CD4-positive, alpha-beta T cell treated with Interleukin-12 subunit alpha and Interleukin-12 subunit beta, for 1 hour (primary cell): ENCODE data around the gene PTPRT.

Experiments
- DNase-seq: peaks from one replicate; pipeline ENCODE4 v3.0.0-alpha.2; 2020

The PTPRT gene

DNA sequence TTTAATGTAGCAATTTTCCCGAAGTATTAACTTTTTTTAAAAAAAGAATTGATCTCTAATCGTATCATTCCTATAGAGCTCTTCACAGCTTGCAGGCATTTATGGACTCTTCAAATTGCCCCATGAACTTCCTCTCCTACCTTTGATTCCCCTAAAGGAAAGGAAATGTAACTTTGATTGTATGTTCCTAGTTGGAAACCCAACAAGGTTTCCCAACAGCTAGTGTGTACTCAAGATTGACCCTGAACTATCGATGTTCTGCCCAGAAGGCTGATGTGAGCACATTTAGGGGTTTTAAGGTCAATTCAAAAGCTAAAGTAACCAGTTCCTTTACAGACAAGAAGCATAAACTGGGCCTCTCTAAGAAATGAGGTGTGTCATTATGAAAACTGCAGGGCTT, 491.7 kb downstream of the PTPRT start:
- no peak for DNase-seq

DNA sequence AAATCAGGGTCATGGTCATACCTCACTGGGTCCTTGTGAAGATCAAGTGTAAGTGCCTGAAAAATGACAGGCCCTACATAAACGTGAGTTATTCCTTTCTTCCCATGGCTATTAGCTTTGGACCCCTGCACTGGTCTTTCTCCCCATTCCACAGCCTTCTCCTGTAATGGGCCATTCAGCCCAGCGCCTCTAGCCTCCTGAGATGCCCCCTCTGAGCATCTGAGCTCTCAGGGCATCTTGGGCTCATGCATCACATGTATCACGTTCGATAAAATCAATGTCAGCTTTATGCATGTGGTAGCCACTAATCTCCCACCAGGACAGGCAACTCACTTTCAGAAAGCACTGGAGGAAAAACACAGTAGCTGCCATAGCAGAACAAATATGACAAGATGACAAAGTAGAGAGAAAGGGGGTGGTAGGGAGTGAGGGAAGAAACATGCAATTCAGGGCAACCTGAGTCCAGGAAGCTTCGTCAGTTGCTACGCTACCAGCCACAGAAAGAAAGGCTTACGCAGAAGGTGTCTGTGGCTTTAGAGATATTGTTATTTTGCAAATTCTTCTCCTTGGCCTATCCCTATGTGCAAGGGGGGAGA, 498.8 kb downstream of the PTPRT start:
- DNase-seq, result no peak

DNA sequence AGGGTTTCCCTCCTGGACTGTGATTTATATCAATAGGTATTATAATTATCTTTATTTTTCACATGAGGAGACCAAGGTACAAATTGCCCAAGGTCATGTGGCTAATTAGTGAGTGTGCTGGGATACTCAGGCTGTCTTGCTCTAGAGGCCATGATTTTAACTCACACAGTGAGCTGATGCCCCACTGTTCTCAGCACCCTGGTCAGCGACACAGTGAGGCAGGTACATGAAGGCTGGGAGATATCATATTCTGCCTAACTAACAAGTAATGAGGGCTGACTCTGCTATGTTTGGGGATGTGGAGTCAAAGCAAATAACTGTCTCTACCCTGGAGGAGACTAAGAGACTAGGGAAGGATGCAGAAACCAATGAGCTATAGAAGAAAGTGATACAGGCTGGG, 501.1 kb downstream of the PTPRT start:
- DNase-seq, result no peak

DNA sequence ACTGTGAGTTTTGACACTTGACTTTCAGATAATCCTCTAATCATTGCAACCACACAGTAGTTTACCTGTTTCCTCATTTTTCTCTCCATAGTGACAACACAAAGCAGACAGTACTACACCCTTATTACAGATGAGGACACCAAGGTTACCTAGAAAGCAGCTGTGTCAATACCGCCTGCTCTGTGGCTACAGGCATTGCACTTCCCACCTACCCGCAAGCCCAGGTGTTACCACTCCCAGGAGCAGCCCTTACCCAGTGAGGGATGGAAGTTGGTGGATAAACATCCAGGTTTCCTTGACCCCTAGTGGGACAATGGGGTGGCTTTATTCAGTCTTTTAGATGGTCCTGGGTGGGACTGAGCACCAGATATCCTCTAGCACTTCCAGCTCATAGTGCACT, 503.6 kb downstream of the PTPRT start:
- DNase-seq, result no peak

DNA sequence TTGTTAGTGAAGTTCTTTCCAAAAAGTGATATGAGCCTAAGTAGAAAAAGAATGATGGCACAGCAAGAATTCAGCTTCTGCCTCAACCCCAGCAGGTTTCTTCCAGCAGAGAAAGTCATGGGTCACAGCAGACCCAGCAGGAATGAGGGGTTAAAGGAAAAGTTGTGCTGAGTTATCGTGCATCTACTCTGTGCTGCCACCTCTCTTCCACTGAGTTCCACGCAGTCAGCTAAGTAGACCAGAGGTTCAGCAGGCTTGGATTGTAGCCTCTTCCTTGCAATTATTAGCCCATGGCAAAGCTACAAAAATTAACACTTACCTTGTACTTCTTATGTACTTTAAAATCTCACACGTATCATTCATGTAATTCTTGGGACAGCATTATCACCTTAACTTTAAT, 510.8 kb downstream of the PTPRT start:
- DNase-seq, result no peak

DNA sequence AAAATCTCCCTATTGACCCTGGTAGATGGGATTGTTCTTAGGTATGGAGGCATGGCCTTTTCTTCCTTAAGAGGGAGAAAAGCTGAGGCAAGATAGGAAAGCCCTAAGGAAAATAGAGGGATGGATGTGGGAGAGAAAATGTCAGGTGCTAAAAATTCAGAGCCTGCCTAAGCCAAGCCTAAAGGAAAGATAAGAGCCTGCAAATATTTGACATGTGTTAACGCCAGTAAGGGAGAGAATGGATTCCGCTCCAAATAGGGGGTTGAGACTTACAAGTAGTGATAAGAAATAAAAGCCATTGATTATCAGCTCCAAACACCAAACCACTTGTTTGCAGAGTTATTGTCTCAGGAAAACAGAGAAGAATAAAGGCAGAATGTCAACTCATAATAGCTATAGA, 533.6 kb downstream of the PTPRT start:
- DNase-seq, result no peak

DNA sequence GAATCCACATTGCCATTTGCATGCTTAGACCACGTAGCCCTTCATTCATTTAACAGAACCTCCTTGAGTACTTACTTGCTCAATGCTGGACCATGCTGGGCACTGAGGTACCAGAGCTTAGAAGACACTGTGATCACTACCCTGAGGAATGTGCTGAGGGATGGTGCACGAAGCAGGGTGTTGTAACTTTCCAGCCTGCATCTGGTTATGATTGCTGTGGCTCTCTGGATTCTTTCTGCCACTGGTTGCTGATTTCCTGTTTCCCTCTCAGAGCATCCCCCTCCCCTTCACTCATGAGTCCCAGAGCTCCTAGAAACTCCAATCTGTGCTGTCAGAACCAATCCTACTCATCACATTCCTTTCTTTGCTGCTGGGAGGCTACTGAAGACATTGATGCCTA, 537.4 kb downstream of the PTPRT start:
- DNase-seq, result no peak

DNA sequence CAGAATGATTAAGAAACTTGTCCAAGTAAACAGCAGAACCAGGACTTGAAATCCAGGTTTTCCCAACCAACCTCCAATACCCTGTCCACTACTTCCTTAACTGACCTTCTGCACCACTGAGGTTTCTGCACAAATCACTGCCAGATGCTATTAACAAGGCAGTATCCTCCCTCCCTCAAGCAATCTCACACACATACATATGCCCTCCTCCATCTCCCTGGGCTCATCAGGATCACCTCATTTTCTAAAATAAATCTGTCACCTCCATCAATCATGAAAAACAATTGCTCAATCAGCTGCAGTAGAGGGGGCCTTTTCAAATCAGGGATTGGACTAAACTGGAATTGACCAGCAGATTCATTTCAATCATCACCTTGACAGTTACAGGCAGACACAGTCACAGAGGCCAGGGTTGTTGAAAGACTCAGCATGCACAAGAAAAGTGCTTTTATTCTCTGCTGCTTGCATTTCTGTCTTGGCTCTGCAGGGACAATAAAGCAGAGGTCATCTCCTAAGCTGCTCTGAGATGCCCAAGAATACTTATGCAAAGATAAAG, 539.4 kb downstream of the PTPRT start:
- DNase-seq, result no peak

DNA sequence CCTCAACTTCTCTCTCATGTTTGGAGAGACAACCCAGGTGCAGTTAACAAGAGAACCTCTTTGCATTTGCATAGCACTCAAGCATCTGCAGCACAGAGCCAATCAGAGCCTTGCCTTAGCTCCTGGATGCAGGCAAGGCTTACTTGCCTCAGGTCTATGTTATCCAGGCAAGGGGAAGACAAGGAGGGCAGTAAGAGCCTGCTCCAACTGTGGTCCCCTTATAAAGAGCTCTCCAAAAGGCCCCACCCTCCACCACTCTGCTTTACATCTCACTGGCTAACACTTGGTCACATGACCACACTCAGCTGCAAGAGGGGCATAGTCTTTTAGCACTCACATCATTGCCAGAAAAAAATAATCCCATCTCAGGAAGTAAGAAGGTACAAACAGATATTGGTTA, 540.0 kb downstream of the PTPRT start:
- no peak for DNase-seq

DNA sequence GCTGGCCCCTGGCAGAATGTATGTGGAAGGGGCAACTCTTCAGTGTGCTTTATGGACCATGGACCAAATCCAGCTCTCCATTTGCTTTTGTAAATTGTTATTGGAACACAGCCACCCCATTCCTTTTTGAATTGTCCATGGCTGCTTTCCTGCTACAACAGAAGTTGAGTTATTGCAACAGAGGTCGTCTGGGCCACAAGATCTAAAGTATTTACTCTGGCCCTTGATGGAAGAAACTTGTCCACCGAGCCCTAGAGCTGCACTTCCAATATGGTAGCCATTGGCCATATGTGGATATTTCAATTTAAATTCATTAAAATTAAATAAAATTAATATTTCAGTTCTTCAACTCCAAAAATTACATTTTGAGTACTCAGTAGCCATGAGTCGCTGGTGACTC, 543.5 kb downstream of the PTPRT start:
- DNase-seq, result no peak

DNA sequence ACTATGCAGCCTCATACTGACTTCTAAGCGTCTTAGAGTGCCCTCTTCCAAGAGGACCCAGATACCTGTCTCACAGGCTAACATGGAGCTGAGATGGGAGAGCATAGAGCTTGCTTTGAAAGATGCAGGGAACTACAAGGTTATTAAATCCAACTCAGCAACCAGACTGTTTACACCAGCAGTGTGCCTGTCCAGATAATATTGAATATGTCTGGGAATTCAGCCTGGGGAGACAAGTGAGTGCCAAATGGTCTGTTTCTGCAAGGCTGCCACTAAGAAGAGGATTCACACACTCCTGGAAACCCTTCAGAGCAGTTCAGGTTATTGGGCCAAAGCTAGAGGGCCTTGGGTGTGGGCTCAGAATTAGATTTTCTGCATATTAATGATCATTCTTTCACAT, 547.8 kb downstream of the PTPRT start:
- no peak for DNase-seq

DNA sequence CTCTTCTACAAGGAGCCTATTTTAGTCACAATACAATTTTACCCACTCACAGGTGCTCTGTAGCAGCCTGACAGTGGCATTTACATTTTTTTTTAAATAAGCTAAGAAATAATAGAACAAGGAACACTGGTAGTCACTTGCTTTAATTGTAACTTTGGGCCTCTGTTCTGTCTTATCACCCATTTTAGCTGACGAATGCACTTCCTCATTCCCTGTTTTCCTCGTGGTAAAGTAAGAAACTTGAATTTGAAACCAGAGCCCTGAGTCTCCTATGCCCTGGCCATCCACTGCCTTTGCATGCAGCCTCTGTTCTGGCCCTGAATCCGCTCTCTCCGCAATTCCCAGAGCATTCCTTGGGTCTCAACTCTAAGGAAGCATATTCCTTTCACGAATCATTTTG, 550.6 kb downstream of the PTPRT start:
- DNase-seq, result no peak

DNA sequence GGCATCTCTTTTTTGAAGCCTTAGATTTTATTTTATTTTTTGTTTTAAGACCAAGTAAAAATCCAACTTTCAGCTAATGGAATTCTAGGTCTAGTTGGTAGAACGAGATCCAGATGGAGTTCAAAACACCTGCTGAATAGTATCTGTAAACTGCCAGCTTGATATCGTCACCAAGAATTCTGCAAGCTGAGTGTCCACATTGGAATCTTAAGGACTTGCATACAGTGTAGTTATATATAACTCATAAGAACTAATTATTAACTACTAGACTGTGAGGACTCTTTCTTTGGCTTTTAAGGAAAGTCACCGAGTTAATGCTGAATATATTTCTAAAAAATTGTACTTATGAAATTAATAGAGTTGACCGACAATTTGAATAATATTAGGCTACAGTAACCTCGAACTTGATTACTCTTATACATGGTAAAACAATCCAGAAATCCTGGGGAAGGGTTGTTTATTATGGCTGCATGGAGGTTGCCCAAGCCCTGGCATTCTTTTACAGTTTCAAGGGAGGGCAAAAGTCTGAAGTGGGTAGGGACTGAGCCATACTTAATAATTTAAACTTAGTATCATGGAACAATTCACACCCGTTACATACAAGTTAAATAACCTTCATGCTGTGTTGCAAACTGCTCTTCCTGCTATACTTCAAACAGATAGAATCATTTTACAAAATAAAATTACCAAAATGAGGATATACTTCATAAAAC, 553.9 kb downstream of the PTPRT start:
- DNase-seq, result no peak

DNA sequence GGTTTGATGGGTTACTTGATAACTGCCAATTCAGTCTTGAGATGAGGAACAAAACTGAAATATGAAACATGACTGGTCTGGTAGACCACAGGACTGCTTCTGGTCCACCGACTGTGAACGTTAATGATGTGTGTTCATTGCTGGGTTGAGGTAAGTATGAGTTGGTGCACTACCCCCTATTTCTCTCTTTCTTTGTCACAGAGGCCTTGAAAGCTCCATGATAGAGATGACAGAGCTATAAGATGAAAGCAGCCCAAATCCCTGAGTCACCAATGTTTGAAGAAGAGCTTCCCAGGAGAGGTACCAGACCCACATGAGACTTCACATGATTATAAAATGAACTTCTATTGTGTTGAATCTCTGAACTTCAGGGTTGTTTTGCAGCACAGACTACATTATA, 555.5 kb downstream of the PTPRT start:
- DNase-seq, result no peak

DNA sequence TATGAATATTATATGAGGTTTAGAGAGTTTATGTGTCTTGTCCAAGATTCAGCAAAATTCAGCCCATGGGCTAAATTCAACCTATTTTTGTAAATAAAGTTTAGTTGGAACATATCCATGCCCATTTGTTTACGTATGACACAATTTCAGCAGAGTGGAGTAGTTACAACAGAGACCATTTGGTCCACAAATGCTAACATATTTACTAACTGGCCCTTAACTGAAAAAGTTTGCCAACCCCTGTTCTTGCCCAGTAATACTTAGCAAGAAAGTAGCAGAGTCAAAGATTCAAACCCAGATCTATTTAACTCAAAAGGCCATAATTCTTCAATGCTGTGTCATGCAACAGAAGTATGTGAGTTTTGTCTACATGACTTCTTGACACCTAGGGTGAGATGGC, 561.0 kb downstream of the PTPRT start:
- DNase-seq, result no peak

DNA sequence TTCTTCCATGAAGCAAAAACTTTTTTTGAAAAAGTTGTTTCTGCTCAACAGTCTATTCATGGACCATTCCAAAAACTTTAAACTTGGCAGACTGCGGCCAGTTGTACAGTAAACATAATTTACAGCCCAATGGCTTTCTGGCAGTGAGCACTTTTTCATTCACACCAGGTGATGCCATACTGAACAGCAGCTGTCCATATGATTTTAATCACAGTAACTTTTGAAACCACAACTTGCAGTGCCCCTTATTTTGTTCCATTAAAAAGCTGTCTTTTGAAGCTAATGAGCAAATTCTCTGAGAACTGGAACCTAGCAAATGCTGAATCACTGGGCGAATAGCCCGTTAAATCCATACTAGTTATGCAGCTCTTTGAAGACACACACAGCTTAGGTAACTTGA, 576.6 kb downstream of the PTPRT start:
- DNase-seq, result no peak

DNA sequence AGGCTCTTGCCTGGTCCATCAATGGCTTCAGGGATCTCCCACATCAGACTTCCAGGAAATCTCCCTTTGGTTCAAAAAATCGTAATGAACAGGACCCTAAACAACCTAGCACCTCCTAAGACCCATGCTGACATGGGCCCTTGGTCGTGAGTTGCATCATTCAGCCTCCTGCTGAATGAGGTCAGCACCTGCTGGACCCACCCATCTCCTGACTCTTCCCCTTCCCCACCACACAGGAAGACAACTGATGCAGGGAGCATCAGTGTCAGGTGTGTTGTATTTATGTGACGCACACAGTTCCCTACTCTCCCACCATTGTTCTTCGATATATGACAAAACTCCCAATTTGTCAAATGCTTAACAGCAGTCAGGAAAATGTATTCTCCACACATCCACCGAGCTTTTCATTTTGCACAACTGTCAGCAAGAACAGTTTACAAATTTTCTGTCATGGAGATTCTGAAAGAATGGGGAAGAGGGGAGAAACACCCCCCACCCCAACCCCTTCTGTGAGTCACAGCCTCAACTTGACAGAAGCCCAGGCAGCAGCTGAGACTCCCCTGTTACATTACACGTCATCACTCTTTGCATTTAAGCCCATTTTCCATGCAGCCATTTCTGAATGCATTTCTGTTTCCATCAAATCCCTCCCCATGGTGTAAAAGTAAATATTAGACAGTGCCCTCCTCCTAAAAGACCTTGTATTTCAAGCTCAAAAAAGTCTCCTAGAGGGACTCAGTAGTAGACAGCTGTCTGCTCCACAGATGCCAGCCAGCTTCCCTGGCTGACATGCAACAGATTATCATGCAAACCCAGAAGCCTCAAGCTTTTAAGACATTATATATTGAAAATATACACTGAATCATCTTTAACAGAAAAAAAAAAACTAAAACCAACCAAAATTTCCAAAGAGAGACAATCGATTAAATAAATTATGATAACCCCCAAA, 577.5 kb downstream of the PTPRT start:
- no peak for DNase-seq

DNA sequence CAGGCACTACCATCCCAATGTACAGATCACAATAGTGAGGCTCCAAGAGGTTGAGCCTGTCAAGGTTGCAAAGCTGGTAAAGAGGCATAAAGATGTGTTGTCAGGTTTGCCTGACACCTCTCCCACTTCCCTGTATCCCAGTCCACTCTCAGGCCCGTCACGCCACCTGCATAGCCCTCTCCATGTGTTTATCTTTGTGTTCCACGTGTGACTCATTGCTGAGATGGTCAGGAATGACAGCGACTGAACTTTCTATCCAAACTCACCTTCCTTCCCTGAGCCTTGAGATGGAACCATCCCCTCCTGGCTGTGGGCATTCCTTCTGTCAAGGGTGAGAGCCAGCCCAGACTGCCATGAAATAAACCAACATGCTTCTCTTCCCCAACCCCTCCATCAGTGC, 578.3 kb downstream of the PTPRT start:
- no peak for DNase-seq

DNA sequence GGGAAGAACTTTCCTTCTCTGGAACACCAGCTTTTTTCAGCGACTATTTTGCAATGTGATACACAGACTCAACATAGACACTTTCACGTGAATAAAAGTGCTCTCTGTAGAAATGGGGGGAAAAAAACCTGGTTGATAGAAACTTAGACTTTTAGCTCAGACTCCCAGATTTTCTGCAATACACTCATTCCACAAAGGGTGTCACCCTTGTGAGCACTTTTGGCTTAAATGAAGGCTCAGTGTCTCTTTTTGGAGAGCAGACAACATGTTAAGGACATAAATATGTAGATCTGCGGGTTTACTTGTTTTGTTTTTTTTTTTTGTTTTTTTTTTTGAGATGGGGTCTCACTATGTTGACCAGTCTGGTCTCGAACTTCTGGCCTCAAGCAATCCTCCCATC, 579.6 kb downstream of the PTPRT start:
- no peak for DNase-seq

DNA sequence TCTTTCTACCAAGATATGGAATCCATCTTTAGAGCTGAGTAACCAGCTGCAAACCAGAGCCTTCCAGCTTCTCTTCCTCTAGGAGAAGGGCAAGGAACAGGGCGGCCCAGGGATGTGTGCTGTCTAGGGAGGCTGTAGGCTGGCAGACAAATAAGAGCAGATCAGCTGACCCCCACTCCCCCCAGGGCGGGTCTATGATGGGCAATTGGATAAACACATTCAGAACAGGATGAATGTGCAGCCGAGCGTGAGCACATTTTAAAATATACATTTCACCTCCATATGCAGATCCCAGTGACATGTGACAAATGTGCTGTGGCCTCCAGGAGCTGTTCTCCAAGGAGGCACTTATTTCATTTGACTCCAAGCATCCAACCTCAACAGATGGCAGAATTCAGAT, 580.1 kb downstream of the PTPRT start:
- DNase-seq, result no peak

DNA sequence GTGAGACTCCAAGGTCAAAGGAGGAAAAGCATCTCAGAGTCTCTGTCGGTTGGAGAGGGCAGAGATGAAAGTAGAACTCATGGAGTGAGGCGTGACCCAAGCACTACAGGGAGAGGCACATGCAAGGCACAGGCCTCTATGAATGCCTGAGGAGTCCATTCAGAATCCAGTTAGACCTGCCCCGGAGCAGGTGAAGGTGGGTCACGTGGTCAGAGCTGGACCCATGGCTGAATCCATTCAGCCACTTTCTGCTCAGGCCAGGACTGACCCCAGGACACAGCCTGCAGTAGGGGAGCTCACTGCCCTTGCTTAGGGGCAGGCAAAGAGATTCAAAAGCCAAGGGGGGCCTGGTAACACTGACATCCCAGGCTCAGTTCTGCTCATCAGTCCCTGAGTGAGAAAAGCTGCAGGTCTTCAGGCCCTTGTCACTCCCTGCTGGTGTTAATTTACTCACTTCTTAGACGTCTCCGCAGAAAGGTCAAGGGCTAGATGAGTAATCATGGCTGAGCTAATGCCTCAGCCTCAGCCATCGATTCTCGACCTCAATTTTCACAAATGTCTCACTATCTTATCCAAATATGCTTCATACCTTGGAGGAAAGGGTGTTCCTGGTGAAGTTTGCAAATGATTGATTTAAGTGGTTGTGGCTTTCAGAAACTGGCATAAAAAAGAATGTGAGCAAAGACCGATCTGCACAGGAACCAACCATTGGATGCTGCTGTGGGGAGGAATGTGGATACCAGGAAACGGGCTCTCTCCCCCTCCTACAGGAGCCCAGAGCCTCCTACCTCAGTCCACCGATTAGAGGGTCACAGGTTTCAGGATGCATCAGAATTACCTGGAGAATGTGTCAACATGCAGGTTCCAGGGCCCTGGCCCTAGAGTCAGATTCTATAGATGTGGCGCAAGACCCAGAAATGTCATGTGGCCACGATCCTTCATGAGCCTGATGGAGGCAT, 584.4 kb downstream of the PTPRT start:
- DNase-seq, result no peak

DNA sequence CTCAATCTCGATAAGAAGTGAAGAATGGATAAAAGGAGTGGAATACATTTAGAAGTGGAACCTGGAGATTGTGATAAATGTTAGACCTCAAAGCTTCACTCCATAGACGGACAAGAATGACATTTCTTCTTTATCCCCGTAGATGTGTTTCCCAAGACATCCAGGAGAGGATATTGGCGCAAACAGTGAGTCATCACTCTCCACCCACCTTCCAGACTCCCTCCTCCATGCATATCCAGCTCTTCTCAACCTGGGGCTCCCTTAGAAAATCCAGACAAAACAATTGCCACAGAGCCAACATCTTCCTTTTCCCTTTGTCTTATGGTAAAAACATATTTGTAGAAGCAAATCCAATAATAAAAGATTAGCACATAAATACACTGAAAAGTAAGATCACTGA, 586.1 kb downstream of the PTPRT start:
- no peak for DNase-seq

DNA sequence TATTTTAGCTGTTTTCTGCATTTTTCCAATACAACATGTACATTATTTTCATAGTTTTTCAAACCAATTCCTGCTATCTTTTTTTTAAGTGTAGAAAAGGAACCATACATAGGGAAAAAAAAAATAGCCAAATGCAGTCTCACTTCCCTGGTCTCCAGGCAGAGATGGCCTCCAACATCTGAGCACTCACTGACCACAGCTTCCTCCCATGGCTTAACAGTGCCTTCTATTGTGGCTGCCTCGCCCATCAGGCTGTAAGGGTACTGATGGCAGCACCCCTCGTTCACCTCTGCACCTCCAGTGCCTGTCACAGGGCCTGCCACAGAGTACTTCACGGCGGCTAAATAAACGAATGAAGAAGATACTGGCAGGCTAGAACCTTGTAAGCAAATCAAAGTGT, 591.1 kb downstream of the PTPRT start:
- no peak for DNase-seq
